DMS153 (cell line): ENCODE data around the gene MAP1LC3B2.

Experiments used
- DNase-seq: peaks from one replicate; lab custom pipeline; 2025; lab: John Stamatoyannopoulos, UW

The MAP1LC3B2 gene

DNA sequence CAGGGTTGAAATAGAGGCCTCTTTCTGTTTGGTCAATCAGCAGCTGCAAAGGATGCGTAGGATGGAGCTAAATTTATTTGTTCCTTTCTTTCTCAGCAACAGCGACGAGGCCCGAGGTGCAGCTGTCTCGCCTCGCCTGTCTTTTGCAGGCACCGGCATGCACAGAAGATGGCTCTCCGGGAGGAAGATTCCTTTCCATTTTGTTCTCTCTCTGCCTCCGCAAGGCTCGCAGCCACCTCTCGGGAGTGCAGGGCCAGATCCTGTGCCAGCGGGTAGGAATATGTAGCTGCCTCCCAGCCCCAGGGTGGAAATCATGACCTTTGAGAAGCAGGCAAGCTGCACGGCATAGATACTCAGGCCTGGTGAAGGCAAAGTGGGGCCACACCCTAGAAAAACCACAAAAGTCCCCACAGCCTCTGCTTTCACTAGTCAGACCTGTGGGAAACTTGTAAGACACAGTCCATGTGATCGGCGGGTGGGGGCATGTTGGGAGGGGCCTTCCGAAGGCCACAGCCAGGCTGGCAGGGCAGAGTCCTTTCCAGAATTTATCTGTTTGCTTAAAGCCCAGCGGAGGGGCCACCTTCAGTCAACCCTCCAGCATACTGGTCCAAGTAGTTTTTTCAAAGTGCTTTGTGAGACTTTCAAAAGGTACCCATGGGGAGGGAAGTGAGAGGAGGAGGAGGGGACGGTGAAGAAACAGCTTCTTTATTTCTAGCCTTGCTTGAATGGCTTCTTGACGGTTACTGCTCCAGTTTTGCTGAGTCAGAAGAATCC, at the start of gene MAP1LC3B2:
Gene MAP1LC3B2, plus strand, starts transcription at position 220 of the 774 bp plus-strand sequence. CDS start 16,562 bp downstream, outside the sequence.
- DNase-seq = no peak

DNA sequence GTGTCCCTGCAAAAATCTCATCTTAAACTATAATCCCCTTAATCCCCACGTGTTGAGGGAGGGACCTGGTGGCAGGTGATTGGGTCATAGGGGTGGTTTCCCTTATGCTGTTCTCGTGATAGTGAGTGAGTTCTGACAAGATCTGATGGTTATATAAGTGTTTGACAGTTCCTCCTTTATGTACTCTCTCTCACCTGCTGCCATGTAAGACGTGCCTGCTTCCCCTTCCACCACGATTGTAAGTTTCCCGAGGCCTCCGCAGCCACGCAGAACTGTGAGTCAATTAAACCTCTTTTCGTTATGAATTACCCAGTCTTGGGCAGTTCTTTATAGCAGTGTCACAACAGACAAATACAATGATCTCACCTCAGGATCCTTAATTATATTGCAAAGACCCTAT, 45.2 kb upstream of the MAP1LC3B2 start:
- no peak for DNase-seq

GRCh38 chr12:116515684-116516083, 43.5 kb upstream of the MAP1LC3B2 start:
- DNase-seq = no peak

- no peak for DNase-seq
Measured at GRCh38 chr12:116516657-116517056, 42.5 kb upstream of the MAP1LC3B2 start.

DNA sequence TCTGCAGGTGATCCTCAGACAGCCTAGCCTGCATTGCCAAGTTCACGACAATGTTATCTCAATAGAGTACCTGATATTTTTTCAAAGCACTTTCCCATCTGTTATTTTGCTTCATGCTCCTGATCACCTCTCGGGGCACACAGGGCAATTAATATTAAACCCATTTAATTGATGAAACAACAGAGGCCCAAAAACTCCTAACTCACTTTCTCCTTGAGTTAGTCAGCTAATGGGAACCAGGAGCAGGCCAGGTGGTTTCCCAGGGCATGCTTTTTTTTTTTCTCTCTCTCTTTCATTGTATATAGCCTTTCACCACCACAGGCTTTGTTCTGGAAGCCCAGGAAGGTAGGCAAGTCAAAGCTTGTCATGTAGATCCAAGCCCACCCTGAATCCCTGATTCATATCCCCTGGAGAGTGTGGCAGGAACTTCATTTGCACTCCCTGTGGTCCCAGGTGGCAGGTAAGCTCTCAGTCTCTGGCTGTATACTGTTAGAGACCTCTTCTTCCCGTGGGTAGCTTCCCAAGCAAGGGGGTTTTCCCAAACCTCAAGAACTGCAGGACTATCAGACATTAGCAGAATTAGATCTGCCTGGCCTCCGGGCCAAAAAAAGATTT, 41.6 kb upstream of the MAP1LC3B2 start:
- DNase-seq = no peak

DNA sequence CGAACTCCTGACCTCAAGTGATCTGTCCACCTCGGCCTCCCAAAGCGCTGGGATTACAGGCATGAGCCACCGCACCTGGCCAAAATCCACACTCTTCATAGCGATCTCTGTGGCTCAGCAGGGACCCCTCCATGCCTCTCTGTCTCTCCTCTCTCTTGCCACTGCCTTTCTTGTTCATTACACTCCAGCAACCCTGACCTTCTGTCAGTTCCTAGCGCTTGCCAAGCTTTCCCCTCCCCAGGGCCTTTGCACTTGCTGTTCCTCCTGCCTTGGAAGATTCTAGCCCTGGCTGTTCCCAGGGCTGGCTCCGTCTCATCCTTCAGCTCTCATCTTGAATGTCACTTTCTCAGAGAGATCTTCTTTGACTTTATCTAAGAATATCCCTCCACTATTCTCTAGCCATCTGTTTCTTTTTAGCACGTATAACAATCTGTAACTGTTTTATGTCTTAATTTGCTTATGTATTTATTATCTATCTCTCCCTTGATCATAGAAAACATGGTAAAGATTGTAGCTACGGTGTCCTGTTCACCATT, 38.9 kb upstream of the MAP1LC3B2 start:
- no peak for DNase-seq

DNA sequence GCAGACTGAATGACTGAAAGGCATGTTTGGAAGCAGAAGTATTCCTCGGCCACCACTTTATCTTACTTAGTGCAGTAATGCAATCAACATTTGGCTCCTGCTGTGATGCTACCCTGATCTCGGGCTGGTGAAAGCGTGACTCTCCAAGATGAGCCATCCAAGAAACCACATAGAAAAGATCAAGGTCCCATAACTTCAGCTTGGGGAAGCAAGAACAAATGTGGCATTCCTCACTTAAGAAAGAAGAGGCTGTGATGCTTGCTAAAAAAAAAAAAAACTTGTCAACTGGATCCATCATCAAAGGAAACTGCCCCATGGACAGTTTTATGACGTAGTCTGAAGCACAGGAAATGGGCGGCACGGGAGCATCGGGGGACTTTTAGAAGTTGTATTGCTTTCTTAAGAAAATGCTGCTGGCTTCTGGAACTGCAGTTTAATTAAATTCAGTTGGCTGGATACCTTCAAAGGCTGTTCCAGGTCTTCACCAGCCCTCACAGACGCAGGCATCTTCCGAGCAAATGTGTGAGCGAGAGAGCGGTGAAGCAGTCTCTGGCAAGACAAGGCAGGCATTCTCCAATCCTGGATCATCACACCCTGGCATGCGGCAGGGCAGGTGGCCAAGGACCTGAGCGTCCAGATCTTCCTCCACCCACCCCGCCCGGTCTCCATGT, 38.2 kb upstream of the MAP1LC3B2 start:
- no peak for DNase-seq

DNA sequence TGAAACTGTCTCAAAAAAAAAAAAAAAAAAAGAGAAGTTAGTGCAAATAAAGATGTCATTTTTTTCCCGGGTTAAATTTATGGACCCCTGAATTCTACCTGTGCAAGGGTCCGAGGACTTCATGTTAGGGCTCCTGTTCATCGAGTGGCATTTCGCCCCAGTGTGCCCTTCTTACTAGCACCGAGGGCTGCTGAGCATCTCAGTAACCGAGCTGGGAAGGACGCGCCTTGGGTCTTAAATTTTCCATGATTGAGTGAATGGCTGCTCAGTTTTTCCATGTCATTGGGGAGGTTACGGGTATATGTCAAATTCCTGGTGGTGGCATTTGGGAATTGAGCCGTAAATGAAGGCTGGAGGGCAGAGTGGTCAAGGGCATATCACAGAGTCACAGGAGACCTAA, 34.9 kb upstream of the MAP1LC3B2 start:
- DNase-seq = no peak

GRCh38 chr12:116524964-116525379, 34.2 kb upstream of the MAP1LC3B2 start:
- DNase-seq = no peak

DNA sequence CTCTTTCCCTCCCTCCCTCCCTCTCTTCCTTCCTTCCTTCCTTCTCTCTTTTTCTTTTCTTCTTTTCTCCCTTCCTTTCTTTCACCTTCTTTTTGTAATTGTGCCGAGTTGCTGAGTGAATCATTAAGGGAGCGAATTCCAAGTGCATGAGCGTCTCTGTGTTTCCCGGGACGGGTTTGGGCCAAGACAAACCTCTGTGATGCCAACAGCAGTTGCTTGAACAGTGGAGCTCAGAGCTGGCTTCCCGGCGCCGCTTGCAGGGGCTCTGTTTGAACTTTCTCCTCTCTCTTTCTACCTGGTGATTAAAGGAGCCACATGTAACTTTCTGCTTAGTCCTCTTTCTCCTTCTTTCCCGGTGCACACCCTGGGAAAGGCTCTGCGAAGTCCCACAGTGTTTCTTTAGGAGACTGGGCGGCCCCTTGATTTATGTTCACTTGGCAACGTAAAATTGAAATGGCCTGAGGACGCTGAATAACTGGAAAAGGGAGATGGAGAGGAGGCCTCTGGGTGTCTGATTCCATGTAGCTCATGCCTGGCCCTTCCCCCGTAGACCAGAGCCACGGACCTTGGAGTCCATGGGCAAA, 33.7 kb upstream of the MAP1LC3B2 start:
- DNase-seq = no peak

GRCh38 chr12:116528065-116528464, 31.1 kb upstream of the MAP1LC3B2 start:
- no peak for DNase-seq

DNA sequence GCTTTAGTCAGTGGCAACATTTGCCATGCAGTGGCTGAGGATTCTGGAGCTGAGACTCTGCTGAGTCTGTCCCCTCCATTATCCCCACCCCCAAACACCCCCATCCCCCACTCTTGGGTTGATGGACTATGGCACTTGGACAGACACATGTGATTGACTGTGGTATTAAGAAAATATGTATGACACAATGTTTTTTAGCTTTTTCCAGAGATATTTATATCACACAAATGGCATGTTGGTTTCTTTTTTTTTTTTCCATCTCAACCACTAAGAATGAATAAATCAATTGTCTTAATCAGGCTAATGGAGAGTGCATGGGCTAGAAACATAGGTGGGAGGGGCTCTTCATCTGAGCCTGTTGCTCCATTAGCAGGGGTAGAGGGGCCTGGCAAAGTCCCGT, 30.7 kb upstream of the MAP1LC3B2 start:
- no peak for DNase-seq

DNA sequence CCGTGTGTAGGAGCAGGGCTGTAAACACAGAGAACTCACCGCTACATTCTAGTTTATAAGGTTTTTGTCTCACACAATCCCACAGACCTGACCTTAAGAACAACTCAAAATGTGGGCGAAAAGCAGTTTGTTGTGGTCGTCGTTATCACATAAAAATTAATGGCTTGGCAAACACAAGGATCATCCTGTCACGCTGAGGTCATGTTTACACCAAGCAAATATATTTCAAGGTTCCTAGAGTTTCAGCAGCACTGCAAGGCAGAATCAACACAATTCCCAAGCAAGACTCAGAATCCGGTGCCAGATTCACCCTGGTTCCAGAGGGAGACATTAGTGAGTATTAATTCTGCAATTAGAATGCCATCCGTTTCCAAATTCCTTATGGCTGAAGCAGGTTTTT, 30.1 kb upstream of the MAP1LC3B2 start:
- no peak for DNase-seq

DNA sequence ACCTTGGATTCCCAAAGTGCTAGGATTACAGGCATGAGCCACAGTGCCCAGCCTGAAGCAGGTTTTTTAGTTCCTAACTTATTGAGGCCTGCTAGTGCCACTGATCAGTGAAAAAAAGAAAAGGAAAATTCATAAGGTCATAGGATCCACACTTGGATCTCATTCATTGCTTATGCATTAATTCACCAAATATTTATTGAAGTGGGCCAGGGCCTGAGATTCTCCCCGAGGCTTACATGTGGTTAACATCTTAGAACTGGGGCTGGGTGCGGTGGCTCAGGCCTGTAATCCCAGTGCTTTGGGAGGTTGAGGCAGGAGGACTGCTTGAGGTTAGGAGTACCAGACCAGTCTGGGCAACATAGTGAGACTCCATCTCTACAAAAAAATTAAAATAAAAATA, 29.5 kb upstream of the MAP1LC3B2 start:
- DNase-seq = no peak

GRCh38 chr12:116532428-116532827, 26.8 kb upstream of the MAP1LC3B2 start:
- DNase-seq = no peak

DNA sequence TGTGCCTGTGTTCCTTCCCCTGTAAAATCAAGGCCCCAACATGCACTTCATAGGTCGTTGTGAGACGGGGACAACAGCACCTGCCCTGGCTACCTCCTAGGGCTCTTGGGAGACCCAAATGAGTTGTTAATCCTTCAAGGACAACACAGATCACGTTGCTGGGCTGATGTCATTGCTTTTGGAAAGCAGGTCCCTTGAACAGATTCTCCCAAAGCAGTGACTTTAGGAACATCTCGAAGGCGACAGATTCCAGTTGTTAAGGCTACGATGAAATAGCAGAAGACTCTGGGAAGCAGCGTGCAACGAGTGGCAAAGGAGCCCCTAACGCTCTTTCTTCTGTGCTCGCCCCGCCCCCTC, 26.2 kb upstream of the MAP1LC3B2 start:
- DNase-seq = peak; percentile 60

DNA sequence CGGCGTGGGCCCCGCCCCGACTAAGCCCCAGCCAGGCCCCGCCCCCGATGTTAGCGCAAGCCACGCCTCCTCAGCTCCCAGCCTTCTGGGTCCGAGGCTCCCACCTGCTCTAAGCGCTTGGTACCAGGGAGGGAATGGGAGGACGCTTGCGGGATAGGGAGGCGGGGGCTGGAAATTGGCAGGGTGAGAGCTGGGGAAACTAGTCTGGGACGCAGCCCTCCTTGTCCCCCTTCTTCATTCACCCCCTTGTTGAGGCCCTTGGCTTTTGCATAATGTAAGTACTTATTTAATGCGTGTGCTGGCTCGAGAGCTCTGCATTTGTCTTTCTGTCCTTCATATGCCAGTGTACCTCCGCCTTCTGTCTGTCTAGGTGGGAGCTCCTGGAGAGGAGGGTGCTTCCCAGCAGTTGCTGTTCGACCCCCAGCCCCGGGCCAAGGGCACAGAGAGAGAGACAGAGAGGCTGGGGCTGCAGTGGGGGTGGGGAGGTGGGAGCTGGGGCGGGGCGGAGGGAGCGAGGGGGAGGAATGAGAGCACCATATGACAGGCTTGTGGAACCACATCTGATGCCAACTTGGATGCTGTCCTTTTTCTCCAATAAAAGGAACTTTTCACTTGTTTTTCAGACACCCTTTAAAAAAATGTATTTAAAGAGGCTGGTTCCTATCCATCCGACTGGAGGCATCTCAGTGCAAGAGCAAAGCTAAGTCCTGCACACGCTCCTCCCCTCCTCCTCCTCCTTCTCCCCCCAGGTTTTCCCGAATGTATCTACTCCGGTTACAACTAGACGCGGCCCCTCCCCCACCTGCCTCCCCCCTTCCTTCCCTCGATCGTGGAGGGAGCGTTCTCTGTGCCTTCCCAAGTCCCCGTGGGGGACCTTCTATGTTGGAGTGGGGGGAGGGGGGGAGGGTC, 25.6 kb upstream of the MAP1LC3B2 start:
- peak; percentile 60 for DNase-seq

DNA sequence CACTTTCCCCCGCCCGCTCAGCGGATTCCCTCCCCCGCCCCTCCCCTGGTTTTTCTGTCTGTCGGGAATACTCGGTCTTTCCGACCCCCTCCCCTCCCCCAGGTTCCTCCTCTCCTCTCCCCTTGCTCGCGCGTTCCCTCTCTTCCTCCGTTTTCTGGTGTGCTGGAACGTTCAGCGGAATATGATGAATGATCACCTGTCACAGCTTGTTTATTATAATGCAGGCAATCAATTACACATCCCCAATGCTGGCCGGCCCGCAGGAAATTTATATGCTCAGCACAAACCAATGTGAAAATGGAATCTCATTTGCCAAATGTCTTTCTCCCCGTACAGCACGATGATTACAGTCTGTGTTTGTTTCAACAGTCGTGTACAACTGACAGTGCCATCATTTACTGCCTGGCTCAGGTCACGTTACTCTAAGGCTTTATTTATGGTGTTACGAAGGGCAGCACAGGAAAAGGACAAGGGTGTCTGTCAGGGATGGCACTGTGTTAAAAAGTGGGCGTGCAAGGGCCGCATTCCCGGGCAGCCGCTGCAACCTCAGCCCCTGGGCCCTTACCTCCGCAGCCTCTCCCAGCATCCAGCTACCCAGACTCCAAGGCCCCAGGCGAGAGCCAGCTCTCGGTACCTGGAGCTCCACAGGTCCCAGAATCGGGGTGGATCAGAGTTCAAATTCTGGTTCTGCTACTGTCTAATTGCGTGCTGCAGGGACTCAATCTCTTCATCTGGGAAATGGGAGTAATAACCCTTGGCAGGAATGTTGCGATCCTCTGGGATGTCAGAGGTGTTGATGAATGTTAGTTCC, 24.7 kb upstream of the MAP1LC3B2 start:
- DNase-seq = no peak

DNA sequence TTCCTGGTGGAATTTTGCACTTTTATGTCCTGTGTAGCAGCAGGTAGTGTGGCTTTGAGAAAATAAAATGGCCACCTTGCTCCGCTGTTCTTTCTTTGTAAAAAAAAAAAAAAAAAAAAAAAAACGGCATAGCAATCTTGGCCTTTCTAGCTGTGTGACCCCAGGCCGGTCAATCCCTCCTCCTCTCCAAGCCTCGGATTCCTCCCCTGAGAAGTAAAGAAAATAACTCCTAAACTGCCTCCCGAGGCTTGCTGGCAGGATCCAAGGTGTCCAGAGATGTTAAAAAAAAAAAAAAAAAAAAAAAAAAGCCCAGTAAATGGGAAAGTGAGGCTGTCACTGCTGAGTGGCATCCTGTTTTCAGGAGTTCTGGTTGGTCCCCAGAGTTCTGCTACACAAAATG, 23.9 kb upstream of the MAP1LC3B2 start:
- DNase-seq = no peak

DNA sequence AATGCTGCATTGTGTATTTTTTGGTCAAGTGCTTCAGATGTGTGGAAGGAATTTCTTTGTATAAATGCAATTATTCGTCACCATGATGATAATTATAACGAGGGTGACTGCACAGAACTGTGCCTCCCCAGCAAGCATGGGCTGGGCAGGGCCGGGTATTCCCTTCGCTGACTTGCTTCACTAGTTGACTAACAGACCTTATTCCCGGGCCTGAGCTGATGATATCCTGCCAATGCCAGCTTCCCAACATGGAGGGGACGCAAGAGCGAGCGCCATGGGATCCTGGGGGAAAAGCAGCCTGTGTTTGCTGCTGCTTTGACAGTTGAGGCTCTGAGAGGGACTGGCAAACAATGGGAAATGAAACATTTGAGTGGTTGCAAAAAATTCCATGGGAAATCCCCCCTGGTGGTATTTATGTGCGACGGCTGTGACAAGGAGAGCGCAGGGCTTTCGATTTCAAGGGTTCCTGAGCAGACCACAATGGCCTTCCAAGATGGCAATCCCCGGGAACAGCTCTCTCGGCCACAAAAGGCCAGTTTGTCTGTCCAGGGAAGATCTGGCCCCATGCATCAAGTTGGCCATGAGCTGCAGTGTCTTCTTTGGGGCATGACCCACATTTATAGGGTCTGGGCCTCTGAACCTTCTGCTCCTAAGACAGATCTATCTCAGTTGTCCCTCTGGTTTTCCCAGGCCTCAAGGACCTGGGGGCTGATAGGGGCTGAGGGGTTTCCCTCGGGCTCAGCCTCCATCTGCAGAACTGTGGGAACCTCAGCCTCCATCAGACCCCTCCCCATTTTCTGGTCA, 21.9 kb upstream of the MAP1LC3B2 start:
- no peak for DNase-seq
